ENCODE data around the gene SYMPK.

The SYMPK gene

DNA sequence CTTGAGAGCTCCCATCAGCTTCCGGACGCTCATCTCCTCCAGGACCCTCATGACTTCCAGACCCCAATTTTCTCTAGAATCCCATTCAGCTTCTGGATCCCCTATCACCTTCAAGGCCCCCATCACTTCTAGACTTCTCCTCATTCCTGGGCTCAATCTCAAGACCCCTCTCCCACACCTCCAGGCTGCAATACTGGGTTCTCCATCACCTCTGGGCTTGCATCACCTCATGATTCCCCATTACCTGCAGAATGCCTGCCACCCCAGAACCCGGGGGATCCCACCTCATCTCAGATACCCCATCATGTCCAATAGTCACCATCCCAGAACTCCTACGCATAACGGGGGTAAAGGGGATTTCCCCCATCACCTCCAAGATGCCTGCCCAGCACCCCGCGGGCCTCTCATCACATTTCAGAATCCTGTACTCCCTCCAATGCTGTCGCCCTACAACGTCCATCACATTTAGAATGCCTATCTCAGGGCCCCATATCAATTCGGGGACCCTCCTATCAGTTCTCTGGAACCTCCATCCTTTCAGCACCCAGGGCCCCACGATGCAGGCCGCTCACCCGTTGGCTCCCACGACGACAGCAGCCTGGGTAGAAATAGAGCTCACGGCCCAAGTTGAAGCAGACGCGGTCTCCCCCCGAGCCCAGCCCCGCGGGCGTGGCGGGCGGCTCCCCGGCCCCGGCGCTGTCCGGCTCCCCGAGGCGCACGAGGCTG lies 71.0 kb downstream of the SYMPK start:
- Histone ChIP-seq H3K9me3 (ENCODE audit: control insufficient read depth, insufficient read depth, low read depth, low read length) (no peaks in the 10 kb centered on the region), H3K4me3 (ENCODE audit: low read depth, low read length) (peak overlapping the region; percentile 86), H3K36me3 (ENCODE audit: control insufficient read depth in 2 of 2, insufficient read depth in 1 of 2, low read length in 2 of 2) (peaks cover 31 to 36% of the 10 kb centered on the region in 2 experiments), H3K27ac (ENCODE audit: extremely low read depth, low read depth, low read length) (peak overlapping the region; percentile 96), H3K4me1 (ENCODE audit: control insufficient read depth, insufficient read depth, low read length) (peaks cover 13% of the 10 kb centered on the region)
- CTCF ChIA-PET, result interaction anchor here (0.7 to 2.3 kb wide), 4 partner anchors 21 to 121 kb away, joined by 3 to 18 read pairs (median 3); partner anchors contain the start of gene SIX5
- POLR2A ChIA-PET, result interaction anchor here (0.8 to 2.2 kb wide), 5 partner anchors 10 to 75 kb away, joined by 3 to 40 read pairs (median 7); partner anchors contain the start of genes DMPK, FBXO46 and SIX5
- peak; percentile 94 for TF ChIP-seq ZBTB20 (tag by site-specific recombination; IDR thresholded peaks at IDR 0.05)
- TF ChIP-seq ATF2 (tag by site-specific recombination; IDR thresholded peaks at IDR 0.05; ENCODE audit: low read depth), result no peak
- TF ChIP-seq ZSCAN23 (tag by site-specific recombination; IDR thresholded peaks at IDR 0.05), result no peak
- TF ChIP-seq ZNF677 (tag by site-specific recombination; IDR thresholded peaks at IDR 0.05), result no peak
- no peak for TF ChIP-seq OSR2 (tag by site-specific recombination; IDR thresholded peaks at IDR 0.05)
- TF ChIP-seq ZNF670 (tag by site-specific recombination; IDR thresholded peaks at IDR 0.05; ENCODE audit: low read depth), result no peak
- no peak for TF ChIP-seq ZNF169 (tag by site-specific recombination; IDR thresholded peaks at IDR 0.05)
- no peak for TF ChIP-seq ZSCAN16 (tag by site-specific recombination; IDR thresholded peaks at IDR 0.05)
- TF ChIP-seq, protein P1, sequence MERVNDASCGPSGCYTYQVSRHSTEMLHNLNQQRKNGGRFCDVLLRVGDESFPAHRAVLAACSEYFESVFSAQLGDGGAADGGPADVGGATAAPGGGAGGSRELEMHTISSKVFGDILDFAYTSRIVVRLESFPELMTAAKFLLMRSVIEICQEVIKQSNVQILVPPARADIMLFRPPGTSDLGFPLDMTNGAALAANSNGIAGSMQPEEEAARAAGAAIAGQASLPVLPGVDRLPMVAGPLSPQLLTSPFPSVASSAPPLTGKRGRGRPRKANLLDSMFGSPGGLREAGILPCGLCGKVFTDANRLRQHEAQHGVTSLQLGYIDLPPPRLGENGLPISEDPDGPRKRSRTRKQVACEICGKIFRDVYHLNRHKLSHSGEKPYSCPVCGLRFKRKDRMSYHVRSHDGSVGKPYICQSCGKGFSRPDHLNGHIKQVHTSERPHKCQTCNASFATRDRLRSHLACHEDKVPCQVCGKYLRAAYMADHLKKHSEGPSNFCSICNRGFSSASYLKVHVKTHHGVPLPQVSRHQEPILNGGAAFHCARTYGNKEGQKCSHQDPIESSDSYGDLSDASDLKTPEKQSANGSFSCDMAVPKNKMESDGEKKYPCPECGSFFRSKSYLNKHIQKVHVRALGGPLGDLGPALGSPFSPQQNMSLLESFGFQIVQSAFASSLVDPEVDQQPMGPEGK (tag by site-specific recombination; IDR thresholded peaks at IDR 0.05), result 0 out of 2 replicates have a peak, but pooled peaks have one; percentile 9
- TF ChIP-seq ZNF335 (tag by site-specific recombination; conservative IDR thresholded peaks at IDR 0.05), result peak; percentile 60
- TF ChIP-seq ZNF488 (tag by site-specific recombination; IDR thresholded peaks at IDR 0.05), result no peak
- TF ChIP-seq GFI1B (tag by site-specific recombination; IDR thresholded peaks at IDR 0.05), result no peak
- no peak for TF ChIP-seq ZNF449 (tag by site-specific recombination; IDR thresholded peaks at IDR 0.05)
- no peak for TF ChIP-seq ZNF514 (tag by site-specific recombination; IDR thresholded peaks at IDR 0.05)
- TF ChIP-seq ZNF341 (tag by site-specific recombination; IDR thresholded peaks at IDR 0.05; ENCODE audit: low read depth), result no peak
- TF ChIP-seq, protein P2, sequence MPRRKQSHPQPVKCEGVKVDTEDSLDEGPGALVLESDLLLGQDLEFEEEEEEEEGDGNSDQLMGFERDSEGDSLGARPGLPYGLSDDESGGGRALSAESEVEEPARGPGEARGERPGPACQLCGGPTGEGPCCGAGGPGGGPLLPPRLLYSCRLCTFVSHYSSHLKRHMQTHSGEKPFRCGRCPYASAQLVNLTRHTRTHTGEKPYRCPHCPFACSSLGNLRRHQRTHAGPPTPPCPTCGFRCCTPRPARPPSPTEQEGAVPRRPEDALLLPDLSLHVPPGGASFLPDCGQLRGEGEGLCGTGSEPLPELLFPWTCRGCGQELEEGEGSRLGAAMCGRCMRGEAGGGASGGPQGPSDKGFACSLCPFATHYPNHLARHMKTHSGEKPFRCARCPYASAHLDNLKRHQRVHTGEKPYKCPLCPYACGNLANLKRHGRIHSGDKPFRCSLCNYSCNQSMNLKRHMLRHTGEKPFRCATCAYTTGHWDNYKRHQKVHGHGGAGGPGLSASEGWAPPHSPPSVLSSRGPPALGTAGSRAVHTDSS (tag by site-specific recombination; IDR thresholded peaks at IDR 0.05), result no peak
- no peak for TF ChIP-seq ZNF211 (tag by site-specific recombination; IDR thresholded peaks at IDR 0.05; ENCODE audit: low read depth)
- no peak for TF ChIP-seq TRIM28 (IDR thresholded peaks at IDR 0.05; ENCODE audit: borderline replicate concordance, low read length)
- no peak for TF ChIP-seq ZFP69B (tag by site-specific recombination; IDR thresholded peaks at IDR 0.05)
- TF ChIP-seq HOXD13 (CRISPR knock-in tag; IDR thresholded peaks at IDR 0.05; ENCODE audit: borderline replicate concordance), result no peak
- TF ChIP-seq, protein P3, sequence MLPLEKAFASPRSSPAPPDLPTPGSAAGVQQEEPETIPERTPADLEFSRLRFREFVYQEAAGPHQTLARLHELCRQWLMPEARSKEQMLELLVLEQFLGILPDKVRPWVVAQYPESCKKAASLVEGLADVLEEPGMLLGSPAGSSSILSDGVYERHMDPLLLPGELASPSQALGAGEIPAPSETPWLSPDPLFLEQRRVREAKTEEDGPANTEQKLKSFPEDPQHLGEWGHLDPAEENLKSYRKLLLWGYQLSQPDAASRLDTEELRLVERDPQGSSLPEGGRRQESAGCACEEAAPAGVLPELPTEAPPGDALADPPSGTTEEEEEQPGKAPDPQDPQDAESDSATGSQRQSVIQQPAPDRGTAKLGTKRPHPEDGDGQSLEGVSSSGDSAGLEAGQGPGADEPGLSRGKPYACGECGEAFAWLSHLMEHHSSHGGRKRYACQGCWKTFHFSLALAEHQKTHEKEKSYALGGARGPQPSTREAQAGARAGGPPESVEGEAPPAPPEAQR (tag by site-specific recombination; IDR thresholded peaks at IDR 0.05), result no peak
- no peak for TF ChIP-seq ZNF639 (tag by site-specific recombination; IDR thresholded peaks at IDR 0.05)
- TF ChIP-seq ZNF473 (tag by site-specific recombination; IDR thresholded peaks at IDR 0.05), result no peak
- TF ChIP-seq ZNF174 (tag by site-specific recombination; IDR thresholded peaks at IDR 0.05), result no peak
- TF ChIP-seq KLF8 (tag by site-specific recombination; IDR thresholded peaks at IDR 0.05), result no peak

Data from HEK293 (cell line).